VCaP (cell line): ENCODE measurements around the gene PLPPR5.

ENCODE experiments used
- H3K27ac ChIP-seq: fragments of 450-650 bp; 2 replicates; pipeline ENCODE4 v1.5.1; 2017
- TF ChIP-seq, protein P1 (sequence below): fragments of 450-650 bp; conservative IDR thresholded peaks from 2 replicates; pipeline ENCODE4 v1.5.1; 2017; ENCODE audit warnings: mild to moderate bottlenecking, moderate library complexity

The PLPPR5 gene

DNA sequence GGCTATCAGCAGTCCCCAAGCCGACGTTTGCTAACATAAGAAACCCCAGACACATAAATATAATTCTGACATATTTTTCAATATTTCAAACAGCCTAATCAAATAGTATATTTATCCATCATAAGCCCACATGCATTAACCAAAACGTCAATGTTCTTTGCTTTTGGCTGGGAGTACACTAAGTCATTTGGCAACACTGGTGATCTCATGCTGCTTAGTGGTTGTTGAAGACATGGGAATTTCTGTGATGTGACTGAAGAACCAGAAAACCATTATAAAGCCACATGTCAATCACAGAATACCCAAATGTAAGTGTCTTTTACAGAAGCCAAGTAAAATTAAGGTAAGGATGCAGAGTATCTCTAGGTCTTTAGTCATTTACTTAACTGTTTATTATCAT, 57.6 kb downstream of the PLPPR5 start:
- TF ChIP-seq, protein P1, sequence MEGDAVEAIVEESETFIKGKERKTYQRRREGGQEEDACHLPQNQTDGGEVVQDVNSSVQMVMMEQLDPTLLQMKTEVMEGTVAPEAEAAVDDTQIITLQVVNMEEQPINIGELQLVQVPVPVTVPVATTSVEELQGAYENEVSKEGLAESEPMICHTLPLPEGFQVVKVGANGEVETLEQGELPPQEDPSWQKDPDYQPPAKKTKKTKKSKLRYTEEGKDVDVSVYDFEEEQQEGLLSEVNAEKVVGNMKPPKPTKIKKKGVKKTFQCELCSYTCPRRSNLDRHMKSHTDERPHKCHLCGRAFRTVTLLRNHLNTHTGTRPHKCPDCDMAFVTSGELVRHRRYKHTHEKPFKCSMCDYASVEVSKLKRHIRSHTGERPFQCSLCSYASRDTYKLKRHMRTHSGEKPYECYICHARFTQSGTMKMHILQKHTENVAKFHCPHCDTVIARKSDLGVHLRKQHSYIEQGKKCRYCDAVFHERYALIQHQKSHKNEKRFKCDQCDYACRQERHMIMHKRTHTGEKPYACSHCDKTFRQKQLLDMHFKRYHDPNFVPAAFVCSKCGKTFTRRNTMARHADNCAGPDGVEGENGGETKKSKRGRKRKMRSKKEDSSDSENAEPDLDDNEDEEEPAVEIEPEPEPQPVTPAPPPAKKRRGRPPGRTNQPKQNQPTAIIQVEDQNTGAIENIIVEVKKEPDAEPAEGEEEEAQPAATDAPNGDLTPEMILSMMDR = no peak
- H3K27ac ChIP-seq = no peak overlapping the region

DNA sequence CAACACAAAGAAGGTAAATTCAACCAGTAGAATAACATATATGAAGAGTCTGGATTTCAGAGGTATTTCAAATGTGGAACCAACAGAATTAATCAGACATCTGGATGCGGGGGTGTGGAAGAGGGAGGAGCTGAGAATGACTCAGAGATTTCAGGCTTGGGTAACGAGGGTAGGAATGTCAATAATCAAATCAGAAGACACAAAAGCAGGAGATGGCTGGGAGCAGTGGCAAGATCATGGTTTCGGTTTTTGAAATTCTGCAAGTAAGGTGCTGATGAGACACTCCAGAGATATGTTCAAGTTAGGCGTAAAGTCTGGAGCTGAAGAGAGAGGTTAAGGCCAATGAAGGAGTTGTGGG, 64.0 kb downstream of the PLPPR5 start:
- TF ChIP-seq, protein P1 = no peak
- no peak overlapping the region for H3K27ac ChIP-seq

DNA sequence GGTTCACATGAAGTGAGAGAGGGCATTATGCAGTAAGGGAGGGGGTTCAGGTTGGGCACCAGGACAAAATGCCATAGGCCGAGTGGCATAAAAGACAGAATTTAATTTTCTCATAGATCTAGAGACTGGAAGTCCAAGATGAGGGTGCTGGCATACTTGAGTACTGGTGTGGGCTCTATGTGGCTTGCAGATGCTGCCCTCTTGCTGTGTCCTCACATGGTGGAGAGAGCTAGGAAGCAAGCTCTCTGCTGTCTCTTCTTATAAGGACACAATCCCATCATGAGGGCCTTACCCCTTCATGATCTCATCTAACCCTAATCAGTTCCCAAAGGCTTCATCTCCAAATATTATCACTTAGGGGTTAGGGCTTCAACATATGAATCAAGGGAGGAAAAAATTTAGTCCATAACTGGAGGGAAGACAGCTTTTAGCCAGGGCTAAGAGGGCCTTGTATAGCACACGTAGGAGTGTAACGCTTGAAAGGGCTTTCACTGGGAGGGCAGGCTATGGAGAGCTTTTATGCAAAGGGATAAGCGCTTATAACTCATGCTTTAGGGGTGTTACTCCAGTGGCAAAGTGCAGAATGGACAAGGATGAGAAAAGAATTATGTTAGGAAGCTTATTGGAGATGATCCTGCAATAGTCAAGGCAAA, 64.5 kb downstream of the PLPPR5 start:
- TF ChIP-seq, protein P1 = no peak
- no peak overlapping the region for H3K27ac ChIP-seq

DNA sequence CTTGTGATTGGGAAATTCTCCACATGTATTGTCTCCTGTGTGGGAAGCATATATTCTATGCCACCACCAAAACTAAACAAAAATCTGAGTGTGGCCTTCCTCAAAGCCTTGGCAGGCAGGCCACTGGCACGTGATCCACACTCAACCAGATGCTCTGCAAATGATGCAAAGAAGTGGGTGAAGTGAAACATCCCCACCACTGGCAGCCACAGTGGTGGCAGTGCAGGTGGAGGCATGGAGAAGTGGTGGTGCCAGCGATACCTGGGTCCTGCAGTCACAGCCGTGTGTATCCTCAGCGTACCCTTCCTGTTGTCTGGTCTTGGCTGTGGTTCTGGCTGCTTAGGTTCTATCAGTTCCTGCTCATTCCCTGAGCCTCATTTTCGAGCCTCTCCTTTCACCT, 65.2 kb downstream of the PLPPR5 start:
- H3K27ac ChIP-seq = no peak overlapping the region
- TF ChIP-seq, protein P1 = no peak

DNA sequence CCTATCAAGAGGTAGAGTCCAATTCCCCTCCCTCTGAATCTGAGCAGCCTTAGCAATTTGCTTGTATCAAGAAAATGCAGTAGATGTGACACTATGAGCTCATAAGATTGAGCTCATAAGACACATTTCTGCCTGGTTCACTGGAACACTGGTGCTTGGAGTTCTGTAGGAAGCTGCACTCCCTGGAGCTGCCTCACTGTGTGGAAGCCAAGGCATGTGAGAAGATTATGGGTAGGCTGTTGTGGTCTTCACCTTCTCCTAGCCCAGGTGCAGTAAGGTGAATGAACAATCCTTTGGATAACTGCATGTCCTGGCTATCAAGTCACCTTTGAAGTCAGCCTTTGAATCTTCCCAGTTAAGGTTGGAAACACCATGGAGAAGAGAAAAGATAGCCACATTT, 67.3 kb downstream of the PLPPR5 start:
- H3K27ac ChIP-seq = no peak overlapping the region
- TF ChIP-seq, protein P1 = no peak

DNA sequence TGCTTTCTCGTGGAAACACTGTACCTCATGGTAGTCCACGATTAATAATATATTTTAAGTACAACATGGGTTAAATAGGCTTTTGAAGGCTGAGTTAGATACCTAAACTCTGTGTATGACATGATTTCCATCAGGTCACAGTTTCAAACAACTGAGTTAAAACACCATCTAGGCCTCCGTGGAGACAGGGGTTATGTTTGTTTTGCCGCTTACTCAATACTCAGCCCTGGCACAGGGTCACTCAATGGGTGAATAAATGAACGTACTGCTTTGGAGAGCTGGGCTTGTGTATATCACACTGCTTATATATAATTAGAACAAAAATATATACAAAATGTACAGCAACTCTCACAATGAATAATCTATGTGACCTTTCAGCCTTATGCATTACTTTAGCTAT, 72.5 kb downstream of the PLPPR5 start:
- TF ChIP-seq, protein P1 = no peak
- H3K27ac ChIP-seq = no peak overlapping the region

DNA sequence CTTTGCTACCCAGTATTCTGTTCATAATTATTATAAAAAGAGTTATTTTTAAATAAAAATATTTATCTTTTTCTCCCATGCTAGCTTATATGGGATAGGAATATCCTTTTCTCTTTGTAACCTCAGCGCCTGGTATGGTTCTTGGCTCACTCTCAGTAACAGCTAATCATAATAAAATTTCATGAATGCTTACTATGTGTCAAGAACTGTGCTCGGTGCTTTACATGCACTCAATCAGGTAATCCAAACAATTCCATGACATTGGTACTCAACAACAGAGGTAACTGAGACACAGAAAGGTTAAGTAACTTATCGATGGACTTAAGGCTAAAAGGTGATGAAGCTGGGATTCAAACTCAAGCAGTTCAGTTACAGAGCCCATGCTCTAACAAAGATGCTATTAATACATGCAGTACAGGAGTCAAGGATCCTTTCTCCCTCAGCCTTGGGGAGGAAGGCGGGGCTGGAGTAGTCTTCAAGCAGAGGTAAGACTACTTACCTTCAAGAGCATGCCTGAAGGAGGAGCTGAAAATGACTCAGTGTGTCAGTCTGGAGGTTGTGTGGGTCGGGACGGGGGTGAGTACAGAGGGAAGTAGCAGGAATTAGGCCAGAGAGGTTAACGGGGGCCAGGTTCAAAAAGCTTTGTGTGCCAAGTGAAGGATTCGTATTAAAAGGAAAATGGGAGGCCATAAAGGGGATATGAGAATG, 73.4 kb downstream of the PLPPR5 start:
- H3K27ac ChIP-seq = no peak overlapping the region
- TF ChIP-seq, protein P1 = no peak
